ENCODE data around the gene ELK3. TPM values are rescaled to one million over a fixed set of nuclear protein-coding genes. Genes with fewer than 3 reads are reported as not detected.

Gene ELK3
- polyA plus RNA-seq, 3 donors, result 12.1 to 14.9 (median 14.6) TPM

DNA sequence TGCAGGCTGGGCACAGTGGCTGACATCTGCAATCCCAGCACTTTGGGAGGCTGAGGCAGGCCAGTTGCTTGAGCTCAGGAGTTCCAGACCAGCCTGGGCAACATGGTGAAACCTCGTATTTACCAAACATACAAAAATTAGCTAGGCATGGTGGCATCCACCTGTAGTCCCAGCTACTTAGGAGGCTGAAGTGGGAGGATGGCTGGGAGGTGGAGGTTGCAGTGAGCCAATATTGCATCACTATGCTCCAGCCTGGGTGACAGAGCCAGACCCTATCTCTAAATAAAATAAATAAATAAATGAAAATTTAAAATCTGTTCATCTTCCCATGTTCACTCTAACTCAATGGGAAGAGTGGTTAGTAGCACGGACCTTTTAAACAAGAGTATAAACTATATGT, 71.2 kb downstream of the ELK3 start:
- Mint-ChIP-seq H3K4me1 (no peaks in the 10 kb centered on the region), H3K36me3 (peaks cover 73 to 77% of the 10 kb centered on the region in 2 donors), H3K27me3 (ENCODE audit: low read depth in 3 of 3) (no peaks in the 10 kb centered on the region), H3K27ac (peak overlapping the region in 2 of 7 donors; percentile 15 to 54), H3K9me3 (no peaks in the 10 kb centered on the region), H3K4me3 (no peak overlapping the region)
- Histone ChIP-seq H3K79me2 (ENCODE audit: insufficient read depth, low read length) (no peaks in the 10 kb centered on the region), H3K27ac (ENCODE audit: low read depth in 1 of 2, low read length in 2 of 2) (no peak overlapping the region), H3K4me2 (replicated peaks; ENCODE audit: extremely low read depth, low read length, poor library complexity, severe bottlenecking) (no peak overlapping the region), H3K4me1 (ENCODE audit: control insufficient read depth in 1 of 2, insufficient read depth in 2 of 2, low read length in 2 of 2) (no peaks in the 10 kb centered on the region), H4K20me1 (ENCODE audit: insufficient read depth, low read length) (peaks cover 61% of the 10 kb centered on the region), H3K4me3 (replicated peaks in 1 of 3; ENCODE audit: low read depth in 2 of 3, low read length in 3 of 3) (no peak overlapping the region), H3K9me3 (replicated peaks in 1 of 2; ENCODE audit: control insufficient read depth in 1 of 2, insufficient read depth in 1 of 2, low read length in 2 of 2) (no peaks in the 10 kb centered on the region), H3K36me3 (replicated peaks in 1 of 2; ENCODE audit: control insufficient read depth in 1 of 2, insufficient read depth in 2 of 2, low read length in 2 of 2) (peaks cover 90 to 100% of the 10 kb centered on the region in 2 donors), H2AFZ (ENCODE audit: insufficient read depth, low read depth, low read length, poor library complexity, severe bottlenecking) (no peak overlapping the region), H3K9ac (ENCODE audit: insufficient read depth, low read length, poor library complexity, severe bottlenecking) (no peak overlapping the region), H3K27me3 (ENCODE audit: control insufficient read depth in 2 of 2, insufficient read depth in 2 of 2, low read length in 2 of 2) (no peaks in the 10 kb centered on the region)
- TF ChIP-seq CTCF (IDR thresholded peaks at IDR 0.05), result no peak
- no CpG with 5 or more reads among the region's 2 CpGs for WGBS (ENCODE audit: insufficient coverage)
- no peak for DNase-seq
- intact Hi-C loops (cut with micrococcal nuclease), result no loop called here

GRCh38 chr12:96265836-96266235, 71.7 kb downstream of the ELK3 start:
- WGBS (ENCODE audit: insufficient coverage), result no CpG with 5 or more reads among the region's 1 CpG
- H4K20me1 ChIP-seq (ENCODE audit: insufficient read depth, low read length), result peaks cover 59% of the 10 kb centered on the region
- no peak for TF ChIP-seq CTCF (IDR thresholded peaks at IDR 0.05)
- H3K9me3 ChIP-seq (replicated peaks in 1 of 2; ENCODE audit: control insufficient read depth in 1 of 2, insufficient read depth in 1 of 2, low read length in 2 of 2), result no peaks in the 10 kb centered on the region
- H2AFZ ChIP-seq (ENCODE audit: insufficient read depth, low read depth, low read length, poor library complexity, severe bottlenecking), result no peak overlapping the region
- Mint-ChIP-seq H3K9me3 (no peaks in the 10 kb centered on the region), H3K27ac (no peak overlapping the region), H3K4me3 (no peak overlapping the region), H3K27me3 (ENCODE audit: low read depth in 3 of 3) (no peaks in the 10 kb centered on the region), H3K4me1 (no peaks in the 10 kb centered on the region), H3K36me3 (peaks cover 73 to 77% of the 10 kb centered on the region in 2 donors)
- no peaks in the 10 kb centered on the region for H3K27me3 ChIP-seq (ENCODE audit: control insufficient read depth in 2 of 2, insufficient read depth in 2 of 2, low read length in 2 of 2)
- H3K4me2 ChIP-seq (replicated peaks; ENCODE audit: extremely low read depth, low read length, poor library complexity, severe bottlenecking), result no peak overlapping the region
- intact Hi-C loops (cut with micrococcal nuclease), result no loop called here
- no peaks in the 10 kb centered on the region for H3K79me2 ChIP-seq (ENCODE audit: insufficient read depth, low read length)
- H3K27ac ChIP-seq (ENCODE audit: low read depth in 1 of 2, low read length in 2 of 2), result no peak overlapping the region
- H3K4me1 ChIP-seq (ENCODE audit: control insufficient read depth in 1 of 2, insufficient read depth in 2 of 2, low read length in 2 of 2), result no peaks in the 10 kb centered on the region
- H3K36me3 ChIP-seq (replicated peaks in 1 of 2; ENCODE audit: control insufficient read depth in 1 of 2, insufficient read depth in 2 of 2, low read length in 2 of 2), result peaks cover 89 to 100% of the 10 kb centered on the region in 2 donors
- H3K9ac ChIP-seq (ENCODE audit: insufficient read depth, low read length, poor library complexity, severe bottlenecking), result no peak overlapping the region
- H3K4me3 ChIP-seq (replicated peaks in 1 of 3; ENCODE audit: low read depth in 2 of 3, low read length in 3 of 3), result no peak overlapping the region
- DNase-seq, result no peak

All from CD14-positive monocyte (primary cell).